GM18519 (cell line): ENCODE results near the gene WDR44.

Experiments used
- ATAC-seq: cut with Tn5 transposase; IDR thresholded peaks from one replicate; pipeline ENCODE4 v1.9.1; 2021; ENCODE audit warnings: mild to moderate bottlenecking, moderate library complexity; ENCODE audit not compliant: unreplicated experiment, low FRiP score

The WDR44 gene

DNA sequence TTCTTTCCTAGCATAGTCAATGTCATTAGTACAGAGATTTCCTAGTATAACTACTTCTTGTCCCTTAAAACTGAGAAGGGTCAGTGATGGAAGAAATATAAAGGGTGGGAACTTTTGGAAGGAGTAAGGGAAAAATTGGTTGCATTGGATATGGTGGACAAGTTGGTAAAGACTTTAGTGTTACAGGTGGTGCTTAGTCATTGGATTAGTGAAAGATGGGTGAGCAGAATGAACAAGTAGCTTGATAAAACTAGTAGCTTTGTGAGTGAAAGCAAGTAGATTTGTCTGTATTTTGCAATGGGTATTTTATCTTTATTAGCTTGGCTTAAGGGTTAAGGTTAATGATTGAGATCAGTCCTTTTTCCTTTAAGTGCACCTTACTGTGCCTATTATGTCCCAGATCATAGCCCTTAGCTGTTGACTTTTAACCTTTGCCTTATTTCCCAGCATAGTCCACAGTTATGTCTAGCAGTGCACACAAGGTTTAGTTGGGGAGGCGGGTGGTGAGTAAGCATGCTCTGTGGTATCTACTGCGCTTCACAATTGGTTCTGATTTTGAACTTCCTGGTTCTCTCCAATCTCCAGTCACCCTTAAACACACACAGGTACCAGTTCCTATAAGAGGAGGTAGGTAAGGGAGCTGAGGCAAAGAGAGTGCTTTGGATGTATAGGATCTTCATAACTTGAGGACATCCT, 9.5 kb downstream of the WDR44 start:
- no peak for ATAC-seq

DNA sequence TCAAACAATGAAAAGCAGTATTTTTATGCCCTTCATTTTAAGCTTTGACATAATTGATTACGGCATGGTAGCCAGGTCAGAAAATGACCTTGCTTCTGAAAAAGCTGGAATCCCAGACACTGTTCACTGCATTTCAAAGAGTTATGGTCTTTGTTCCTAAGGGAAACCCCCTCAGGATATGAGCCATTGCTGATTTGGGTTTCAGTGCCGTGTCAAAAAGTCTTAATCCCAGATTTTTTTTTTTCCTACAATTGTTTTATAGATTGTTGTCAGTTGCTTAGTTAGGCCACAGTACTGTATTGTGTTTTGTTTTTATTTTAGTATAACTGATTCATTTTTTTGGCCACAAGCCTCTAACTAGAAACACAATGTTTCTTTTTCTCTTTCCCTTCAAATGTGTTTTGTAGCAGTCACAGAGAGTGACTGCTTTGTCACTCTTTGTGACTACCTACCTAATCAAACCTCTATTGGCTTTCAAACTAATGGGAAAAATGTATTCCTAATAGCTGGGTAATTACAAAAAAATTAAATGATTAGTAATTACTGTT, 10.3 kb downstream of the WDR44 start:
- no peak for ATAC-seq

DNA sequence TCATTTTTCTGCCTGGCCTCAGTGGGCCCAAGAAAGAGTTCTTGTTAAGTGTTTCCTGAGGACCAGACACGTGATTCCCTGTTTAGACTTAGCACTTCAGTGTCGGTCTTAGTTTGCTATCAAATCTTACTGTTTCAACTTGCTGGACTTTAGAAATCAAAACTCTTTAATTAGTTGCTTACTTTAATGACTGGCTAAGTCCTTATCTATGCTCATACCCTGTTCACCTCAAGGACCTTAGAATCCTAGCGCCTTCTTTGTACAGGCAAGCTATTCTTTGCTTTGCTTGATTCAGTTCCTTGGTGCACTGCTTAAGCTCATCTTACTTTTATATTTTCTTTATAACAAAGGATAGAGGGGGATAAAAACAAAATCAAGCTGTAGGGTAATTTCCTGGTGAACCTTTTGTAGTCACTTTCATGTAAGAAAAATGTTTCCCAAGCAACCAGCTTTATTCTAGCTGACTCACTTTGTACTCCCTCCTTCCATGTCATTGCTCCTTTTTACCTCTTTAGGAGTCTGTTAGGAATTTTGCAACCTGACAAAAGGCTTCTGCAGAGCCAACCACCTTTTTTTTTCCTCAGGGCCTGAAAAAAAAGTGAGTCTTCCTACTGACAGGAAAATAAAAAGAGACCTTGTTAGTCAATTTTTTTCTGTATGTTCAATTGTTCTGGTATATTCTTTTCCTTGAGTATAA, 14.7 kb downstream of the WDR44 start:
- no peak for ATAC-seq

DNA sequence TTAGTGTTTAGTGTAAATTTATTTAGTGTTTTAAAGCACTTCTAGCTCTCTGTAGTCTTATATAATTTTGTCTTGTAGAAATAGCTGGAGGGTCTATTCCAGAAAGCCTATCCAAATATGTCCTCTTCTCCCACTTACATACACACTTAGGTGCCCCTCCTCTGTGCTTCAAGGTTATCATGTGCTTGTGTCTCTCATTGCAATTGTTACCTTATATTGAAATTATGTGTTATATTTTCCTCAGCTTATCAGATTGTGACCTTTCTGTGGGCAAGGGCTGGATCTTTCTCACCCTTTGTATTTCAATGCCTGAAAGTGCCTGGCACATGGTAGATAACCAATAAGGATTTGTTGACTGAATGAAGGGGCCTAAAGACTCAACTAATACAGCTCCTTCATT, 18.4 kb downstream of the WDR44 start:
- ATAC-seq: no peak

DNA sequence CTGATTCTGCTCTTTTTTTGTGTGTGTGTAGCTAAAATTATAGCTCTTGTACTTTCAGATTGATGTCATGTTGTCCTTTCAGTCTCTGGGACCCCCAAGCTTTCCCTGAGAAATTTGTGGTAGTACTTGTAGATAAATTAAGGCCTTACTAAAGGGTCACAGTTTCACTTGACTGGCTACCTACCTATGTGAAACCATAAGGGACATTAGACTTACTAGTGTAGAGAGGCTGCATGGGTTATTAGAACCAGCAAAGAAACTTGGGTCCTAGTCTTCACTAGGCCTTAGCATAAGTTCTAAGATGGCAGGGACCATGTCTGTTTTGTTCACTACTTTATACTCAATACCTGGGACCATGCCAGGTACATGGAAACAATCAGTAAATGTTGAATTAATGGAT, 21.4 kb downstream of the WDR44 start:
- no peak for ATAC-seq

DNA sequence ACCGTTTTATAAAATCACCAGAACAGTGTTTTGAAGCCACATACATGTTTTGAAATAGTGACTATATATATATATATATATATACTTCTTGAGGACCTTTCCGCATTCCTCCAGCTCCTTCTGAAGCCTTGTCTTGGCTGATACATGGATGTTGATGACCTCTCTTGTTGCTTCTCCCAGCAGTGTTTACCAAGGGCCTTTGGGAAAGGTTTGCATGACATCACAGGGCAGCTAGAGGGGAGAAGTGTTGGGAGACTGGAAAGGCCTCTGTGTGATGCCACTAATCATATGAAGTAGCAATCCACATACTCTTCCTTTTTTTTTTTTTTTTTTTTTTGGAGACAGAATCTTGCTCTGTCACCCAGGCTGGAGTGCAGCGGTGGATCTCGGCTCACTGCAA, 22.5 kb downstream of the WDR44 start:
- no peak for ATAC-seq

DNA sequence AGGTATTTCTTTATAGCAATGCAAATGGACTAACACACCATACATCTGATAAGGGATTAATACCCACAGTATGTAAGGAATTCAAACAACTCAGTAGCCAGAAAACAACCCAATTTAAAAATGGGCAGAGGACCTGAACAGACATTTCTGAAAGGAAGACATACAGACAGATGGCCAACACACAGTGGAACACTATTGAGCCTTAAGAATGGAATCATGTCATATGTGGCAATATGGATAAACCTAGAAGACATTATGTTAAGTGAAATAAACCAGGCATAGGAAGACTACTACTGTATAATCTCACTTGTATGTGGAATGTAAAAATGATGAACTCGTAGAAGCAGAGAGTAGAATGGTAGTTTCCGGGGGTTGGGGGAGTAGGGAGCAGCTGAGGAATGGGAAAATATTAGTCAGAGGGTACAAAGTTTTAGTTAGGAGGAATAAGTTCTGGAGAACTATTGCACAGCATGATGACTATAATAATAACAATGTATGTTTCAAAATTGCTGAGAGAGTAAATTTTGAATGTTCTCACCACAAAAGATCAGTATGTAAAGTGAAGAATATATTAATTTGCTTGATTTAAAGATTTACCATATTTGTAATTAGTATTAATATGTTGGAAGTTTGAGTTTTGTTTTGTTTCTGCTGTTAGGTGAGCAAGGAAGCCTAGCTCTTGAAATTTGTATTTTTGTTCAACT, 25.2 kb downstream of the WDR44 start:
- no peak for ATAC-seq

DNA sequence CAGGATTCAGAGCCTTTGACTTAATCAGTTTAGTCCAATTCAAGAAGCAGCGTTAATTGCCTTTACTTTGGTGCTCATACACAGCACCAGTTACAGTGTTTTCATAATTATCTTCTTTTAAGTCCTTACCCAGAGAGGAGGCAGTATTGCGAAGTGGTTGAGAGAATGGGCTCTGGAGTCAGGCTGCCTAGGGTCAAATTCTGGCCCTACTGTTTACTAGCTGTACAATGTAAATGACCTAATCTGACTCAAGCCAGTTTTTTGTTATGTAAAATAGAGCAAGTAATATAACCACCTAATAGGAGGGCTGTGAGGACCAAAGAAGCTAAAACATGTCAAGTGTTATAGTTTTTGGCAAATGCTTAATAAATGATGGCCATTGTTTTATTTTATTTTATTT, 27.6 kb downstream of the WDR44 start:
- no peak for ATAC-seq

DNA sequence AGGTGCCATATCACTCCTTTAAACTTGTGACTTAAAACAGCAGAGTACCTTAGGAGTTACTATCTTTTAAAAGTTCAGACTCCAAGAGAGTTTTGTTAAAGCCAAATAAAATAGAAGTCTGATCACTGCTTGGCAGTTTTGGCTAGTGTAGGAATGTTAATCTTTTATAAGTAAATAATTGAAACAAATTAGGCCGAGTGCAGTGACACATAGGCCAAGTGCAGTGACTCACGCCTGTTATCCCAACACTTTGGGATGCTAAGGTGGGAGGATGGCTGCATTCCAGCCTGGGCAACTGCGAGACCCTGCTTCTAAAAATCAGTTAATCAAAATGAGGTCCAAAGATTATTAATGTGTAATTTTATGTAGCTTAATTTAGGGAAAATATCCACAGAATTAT, 37.2 kb downstream of the WDR44 start:
- ATAC-seq: no peak

DNA sequence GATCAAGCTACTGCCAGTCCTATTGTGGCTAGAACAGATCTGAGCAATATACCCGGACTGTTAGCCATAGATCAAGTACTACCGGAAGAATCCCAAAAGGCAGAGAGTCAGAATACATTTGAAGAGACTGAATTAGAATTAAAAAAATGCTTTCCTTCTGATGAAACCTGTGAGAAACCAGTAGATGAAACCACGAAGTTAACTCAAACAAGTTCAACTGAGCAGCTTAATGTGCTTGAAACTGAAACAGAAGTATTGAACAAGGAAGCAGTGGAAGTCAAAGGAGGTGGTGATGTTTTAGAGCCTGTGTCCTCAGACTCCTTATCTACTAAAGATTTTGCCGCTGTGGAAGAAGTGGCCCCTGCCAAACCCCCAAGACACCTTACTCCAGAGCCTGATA, 46.8 kb downstream of the WDR44 start:
- ATAC-seq: no peak

DNA sequence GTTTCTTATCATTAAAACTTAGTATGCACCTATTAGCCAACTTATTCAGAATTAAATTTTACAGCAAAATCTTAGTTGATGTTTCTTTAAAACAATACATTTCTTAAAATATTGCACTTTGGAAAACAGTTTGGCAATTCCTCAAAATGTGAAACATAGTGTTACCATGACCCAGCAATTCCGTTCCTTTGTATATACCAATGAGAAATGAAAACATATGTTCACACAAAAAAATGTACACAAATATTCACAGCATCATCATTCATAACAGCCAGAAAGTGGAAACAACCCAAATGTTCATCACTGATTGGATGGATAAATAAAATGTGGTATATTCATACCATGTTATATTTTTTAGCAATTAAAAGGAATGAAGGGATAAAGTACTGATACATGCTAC, 50.2 kb downstream of the WDR44 start:
- ATAC-seq: no peak

DNA sequence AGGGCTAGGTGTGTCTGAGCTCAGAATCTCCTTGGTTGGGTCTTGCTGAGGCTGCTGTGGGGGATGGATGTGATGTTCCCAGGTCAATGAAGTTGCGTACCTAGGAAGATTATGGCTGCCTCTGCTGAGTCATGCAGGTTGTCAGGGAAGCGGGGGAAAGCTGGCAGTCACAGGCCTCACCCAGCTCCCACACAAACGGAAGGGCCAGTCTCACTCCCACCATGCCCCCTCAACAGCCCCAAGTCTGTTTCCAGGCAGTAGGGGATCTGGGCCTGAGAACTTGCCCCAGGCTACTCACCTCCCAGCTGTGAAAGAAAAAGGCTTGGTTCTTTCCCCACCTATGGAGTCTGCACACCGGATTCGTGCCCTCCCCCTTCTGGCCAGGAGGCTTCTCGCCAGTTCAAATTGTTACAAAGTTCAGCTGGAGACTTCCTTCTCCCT, 72.9 kb downstream of the WDR44 start:
- no peak for ATAC-seq

DNA sequence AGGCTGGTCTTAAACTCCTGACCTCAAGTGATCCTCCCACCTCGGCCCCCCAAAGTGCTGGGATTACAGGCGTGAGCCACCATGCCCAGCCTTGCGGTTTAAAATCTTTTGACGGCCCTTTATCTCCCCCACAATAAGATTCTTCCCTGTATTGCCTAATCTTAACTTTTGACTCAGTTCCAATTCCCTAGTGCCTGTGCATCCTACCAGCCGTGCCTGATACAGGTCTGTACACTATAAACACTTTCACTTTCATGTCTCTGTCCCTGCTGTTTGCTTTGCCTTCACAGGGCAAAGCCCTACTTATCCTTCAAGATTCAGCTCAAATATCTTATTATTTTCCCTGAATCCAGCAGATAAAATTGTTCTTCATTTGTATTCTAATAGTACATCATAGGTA, 74.6 kb downstream of the WDR44 start:
- ATAC-seq: no peak

DNA sequence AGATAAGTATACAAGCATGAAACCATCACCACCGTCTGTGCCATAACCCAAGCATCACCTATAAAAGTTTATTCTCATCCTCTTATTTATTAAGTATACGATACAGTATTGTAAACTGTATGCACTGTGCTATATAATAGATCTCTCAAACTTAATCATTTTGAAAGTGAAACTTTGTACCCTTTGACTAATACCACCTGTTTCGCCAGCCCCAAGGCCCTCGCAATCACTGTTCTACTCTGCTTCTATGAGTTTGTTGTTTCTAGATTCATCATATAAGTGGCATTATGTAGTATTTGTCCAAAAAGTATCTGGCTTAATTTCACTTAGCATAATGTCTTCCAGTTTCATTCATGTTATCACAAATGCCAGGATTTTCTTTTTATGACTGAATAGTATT, 77.7 kb downstream of the WDR44 start:
- ATAC-seq: peak; percentile 89

DNA sequence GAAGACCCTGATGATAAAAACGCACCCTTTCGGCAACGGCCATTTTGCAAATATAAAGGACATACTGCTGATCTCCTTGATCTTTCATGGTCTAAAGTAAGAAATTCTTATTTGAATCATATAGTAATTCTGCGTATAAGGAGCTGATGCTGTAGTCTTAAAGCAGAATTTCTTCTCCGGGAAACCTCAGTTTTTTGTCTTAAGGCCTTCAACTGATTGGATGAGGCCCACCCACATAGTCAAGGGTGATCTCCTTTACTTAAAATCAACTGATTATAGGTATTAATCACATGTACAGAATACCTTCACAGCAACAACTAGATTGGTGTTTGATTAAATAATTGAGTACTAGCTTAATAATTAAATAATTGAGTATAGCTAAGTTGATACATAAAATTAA, 86.9 kb downstream of the WDR44 start:
- ATAC-seq: no peak

DNA sequence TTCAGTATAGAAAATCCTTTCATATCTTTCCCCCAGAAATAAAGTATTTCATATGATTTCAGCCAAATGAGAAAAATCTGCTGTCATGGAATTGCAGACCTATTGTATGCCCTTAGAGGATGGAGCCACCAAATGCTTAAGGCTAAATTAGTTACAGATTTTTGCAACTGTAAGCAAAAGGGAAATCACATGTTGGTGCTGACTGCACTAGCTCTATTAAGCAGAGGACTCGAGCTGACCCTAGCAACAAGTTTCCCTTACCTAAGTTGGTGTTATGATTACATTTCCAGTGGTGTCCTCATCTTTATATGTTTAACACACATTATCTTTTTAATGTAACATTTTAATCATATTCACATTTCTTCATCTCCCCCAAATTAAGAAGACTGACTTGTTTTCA, 91.4 kb downstream of the WDR44 start:
- ATAC-seq: no peak

DNA sequence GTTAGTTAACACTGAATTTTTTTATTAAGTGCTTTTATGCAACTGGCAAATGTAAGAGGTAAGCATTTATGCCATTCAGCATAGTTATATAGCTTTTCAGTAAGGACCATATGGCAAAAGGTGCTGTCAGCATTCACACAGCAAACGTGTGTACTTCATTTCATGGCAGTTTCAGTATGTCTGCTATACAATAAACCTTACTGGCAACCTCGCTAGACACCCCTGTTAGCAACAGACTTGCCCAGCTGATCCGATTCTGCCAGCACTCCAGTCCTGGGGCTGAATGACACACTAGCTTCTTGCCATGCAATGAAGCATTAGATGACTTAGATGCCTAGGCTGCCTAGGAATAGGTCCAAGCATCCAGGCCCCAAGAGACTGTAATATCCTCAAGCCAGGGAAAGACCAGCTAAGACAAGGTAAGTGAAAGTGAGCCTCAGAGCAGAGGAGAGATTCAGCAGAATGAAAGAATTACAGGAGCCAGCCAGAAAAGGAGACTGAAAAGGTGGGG, 102.4 kb downstream of the WDR44 start:
- ATAC-seq: no peak

DNA sequence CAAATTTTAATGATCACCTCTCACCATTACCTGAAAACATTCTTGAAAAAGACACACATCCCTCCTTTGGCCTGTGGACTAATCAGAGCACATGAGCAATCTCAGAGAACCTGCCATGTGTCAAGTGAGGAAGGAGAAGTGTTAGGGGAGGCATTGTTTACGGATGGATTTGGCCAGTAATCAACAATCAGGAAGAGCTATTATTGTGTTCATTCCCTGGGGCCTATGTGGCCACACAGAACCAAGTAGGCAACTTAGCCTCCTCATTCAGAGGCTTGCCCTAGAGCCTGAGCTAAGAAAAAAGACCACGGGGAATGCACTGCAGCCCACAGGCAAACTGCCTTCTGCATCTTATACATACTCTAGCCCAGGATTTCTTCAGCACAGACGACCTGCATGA, 109.1 kb downstream of the WDR44 start:
- no peak for ATAC-seq

DNA sequence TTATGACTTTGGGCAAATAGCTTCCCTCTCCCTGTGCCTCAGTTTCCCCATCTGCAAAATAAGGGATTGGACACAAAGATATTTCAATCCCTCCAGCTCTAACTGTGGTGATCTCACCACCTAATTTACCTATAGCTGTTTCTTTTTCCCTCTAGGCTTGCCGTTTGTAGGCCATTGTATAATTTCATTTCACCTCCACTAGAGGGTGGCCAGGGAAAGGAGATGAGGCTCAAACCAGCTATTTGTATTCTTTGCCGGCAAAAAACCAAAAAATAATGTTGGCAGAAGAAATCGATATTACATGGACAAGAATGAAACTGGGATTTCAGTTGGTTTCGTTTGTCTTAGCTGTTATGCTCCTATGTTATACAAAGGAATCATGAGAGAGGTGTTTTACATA, 113.6 kb downstream of the WDR44 start:
- ATAC-seq: peak; percentile 58

DNA sequence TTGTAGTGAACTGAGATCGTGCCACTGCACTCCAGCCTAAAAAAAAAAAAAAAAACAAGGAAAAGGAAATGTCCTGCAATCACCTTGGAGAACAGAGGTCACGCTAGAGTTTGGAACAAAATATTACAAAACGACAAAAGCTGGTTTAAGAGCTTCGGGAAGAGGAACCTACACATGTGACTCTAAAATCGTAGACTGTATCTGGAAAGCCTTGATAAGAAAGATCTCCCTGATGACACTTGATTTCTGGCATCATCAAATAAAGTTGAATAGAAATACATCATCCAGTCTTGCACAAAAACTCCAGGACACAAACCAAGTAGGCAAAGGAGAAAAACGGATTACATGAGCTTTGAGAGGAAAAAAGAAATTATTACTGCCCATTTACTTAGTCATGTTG, 118.6 kb downstream of the WDR44 start:
- no peak for ATAC-seq

DNA sequence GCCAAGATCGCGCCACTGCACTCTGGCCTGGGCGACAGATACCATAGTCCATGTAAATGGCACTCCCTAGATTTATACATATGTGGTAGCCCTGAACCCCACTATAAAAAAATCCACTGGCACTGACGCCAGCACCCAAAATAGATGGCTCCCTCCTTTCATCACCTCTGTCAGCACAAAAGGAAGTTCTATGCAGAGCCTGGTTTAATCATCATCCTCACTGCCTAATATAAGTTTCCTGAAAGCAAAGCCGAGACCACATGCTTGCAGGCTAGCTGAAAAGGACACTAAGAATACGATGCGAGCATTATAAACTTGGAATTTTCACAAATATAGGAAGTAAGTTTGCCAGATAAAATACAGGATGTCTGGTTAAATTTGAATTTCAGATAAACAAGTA, 122.2 kb downstream of the WDR44 start:
- no peak for ATAC-seq
